G401.6 (cell line): ENCODE measurements around the gene MACROH2A2.
"Not testable (repeated sequence)": the region's sequence is repeated elsewhere in the genome, so short reads cannot be mapped to it uniquely, and the experiment has no call there.

Experiments
- FAIRE-seq: peaks from 2 replicates; lab custom pipeline; 2012; peaks lifted over from hg19 to GRCh38; lab: Jason Lieb, UNC

Gene MACROH2A2

GRCh38 chr10:70068925-70069324 is 16.3 kb downstream of the MACROH2A2 start:
- FAIRE-seq: no peak

- FAIRE-seq: no peak
These were observed 16.7 kb downstream of the MACROH2A2 start for GRCh38 chr10:70069346-70069745.

DNA sequence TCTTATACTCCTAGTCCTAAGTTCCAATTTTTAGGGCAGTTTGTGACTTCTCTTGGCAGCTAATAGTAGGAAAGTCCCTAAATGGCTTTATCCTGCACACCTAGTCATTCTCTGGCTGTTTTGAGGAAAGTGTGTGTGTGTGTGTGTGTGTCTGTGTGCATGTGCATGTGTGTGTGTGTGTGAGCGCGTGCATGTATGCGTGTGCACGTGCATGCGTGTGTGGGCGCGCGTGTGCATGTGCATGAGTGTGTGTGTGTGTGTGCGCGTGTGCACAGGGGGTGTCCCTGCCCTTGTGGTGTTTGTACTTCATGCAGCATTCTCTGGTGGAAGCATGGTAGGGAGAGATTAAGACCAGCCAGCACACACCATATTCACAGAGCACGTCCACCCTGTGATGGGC is 18.2 kb downstream of the MACROH2A2 start:
- FAIRE-seq: no peak

DNA sequence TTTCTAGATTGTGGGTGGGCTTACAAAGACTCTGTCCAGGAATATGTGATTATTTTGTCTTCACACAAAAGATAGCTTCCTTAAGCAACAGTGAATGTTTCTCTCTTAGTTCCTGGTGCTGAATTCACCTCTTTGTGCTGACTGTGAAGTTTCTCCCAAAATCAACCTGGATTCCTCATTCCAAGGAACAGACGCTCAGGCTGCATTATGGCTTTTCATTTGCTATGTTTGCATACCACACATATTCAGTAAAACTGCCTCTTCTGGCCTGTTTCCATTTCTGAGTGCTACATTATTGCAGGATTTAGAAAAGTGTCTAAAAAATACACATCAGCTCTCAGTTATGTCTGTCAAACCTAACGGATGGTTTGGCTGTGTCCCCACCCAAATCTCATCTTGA is 21.5 kb downstream of the MACROH2A2 start:
- FAIRE-seq: no peak

- FAIRE-seq: no peak
These were observed 22.3 kb downstream of the MACROH2A2 start for GRCh38 chr10:70074971-70075370.

DNA sequence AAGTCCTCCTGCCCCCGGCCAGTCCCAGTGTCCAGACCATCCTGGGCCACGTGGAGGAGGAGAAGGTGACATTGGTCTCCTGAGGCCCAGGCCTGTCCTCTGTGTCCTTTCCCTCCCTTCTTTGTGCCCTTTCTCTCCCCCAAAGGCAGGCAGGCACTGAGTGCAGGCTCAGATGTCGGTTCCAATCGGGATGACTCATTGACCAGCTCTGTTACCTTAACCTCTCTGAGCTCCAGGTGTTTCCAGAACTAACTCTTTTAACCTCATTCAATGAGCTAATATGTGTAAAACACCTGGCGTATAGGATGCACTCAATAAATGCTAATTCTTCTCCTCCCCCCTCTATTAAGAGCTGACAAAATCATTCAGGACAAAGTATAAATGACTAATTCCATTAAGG is 25.7 kb downstream of the MACROH2A2 start:
- FAIRE-seq: no peak

- no peak for FAIRE-seq
These were observed 26.3 kb downstream of the MACROH2A2 start for GRCh38 chr10:70078937-70079336.

DNA sequence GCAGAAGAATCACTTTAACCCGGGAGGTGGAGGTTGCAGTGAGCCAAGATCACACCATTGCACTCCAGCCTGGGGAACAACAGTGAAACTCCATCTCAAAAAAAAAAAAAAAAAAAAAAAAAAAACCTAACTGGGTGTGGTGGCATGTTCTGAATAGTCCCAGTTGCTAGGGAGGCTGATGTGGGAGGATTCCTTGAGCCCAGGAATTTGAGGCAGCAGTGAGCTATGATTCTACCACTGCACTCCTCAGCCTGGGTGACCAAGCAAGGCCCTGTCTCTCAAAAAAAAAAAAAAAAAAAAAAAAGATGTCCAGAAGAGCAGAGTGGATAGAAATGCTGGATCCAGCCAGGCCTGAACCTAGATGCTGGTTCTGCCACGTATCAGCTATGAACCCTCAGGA is 28.1 kb downstream of the MACROH2A2 start:
- not testable (repeated sequence) for FAIRE-seq

DNA sequence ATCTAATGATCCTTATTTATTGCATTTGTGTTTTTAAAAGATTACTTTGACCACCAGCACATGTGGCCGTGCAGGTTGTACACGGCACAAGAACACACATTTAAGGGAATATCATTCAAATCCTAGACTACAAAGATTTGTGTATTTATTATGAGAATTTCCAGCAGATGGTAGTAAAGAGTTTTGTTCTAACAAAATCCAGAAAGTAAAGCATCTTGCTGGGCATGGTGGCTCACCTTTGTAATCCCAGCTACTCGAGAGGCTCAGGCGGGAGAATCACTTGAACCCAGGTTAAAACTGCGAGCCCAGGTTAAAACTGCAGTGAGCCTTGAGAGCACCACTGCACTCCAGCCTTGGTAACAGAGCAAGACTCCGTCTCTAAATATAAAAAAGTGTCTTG is 31.5 kb downstream of the MACROH2A2 start:
- FAIRE-seq: no peak

DNA sequence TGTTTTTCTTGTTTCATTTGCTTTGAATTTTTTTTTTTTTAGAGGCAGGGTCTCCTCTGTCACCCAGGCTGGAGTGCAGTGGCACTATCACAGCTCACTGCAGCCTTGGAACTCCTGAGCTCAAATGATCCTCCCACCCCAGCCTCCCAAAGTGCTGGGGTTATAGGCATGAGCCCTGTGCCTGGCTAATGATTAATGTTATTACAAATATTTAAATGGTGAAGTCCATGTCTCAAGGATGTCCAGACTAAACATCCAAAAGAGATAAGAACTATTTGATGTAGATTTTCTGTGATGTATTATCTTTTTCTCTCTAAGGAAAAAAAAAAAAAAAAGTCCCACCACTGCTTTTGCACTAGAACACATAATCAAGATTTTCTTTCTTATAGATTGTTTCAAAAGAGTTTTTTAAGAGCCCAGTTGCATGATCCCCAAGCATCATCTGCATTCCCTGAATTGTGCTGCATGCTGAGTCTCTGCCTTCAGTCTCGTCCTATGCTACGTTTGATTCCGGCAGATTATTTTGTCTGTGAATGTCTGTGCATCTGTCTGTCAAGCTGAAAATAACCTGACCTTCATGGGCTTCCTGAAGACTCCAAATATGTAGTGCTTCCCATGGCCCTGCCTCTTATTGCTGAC is 33.4 kb downstream of the MACROH2A2 start:
- no peak for FAIRE-seq

- no peak for FAIRE-seq
These were observed 35.1 kb downstream of the MACROH2A2 start for GRCh38 chr10:70087616-70088307.

GRCh38 chr10:70088308-70088698 is 35.7 kb downstream of the MACROH2A2 start:
- FAIRE-seq: no peak

- FAIRE-seq: no peak
These were observed 37.4 kb downstream of the MACROH2A2 start for GRCh38 chr10:70090013-70090412.

- no peak for FAIRE-seq
These were observed 38.3 kb downstream of the MACROH2A2 start for GRCh38 chr10:70090951-70091350.

DNA sequence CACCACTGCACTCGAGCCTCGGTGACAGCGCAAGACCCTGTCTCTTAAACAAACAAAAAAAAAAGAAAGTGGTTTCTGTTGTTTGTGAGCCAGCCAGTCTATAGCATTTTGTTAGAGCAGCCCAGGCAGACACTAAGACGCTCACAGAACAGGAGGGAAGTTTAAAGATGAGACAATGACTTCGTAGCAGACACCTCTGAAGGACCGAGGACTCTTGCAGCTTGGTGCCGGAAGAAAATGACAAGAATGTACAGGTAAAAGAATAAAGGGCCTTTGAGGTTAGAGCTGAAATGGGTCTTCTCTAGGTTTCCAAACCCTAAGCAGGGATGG is 39.7 kb downstream of the MACROH2A2 start:
- FAIRE-seq: no peak

DNA sequence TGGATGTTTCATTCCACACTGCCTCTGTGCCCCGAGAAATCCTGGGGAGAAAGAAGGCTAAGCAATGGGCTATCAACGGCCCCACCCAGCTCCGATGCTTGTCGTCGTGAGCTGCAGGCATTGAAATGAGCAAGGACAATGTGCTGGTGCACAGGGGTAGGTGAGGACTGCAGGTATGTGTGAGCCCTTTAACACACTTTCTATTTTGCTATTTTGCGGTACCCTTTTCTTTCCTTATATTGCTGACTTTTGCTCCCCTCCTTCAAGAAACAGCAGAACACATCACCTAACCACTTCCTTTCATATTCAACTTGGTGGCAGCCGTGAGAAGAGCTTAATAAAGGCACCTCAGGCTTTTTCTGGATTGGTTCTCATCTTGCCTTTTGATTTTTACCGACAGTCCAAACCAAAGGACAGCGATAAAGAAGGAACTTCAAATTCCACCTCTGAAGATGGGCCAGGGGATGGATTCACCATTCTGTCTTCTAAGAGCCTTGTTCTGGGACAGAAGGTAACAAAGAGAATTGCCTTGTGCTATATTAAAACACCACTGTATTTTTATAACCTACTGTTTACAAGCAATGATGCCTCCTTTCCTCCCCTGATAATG is 40.8 kb downstream of the MACROH2A2 start:
- FAIRE-seq: no peak

DNA sequence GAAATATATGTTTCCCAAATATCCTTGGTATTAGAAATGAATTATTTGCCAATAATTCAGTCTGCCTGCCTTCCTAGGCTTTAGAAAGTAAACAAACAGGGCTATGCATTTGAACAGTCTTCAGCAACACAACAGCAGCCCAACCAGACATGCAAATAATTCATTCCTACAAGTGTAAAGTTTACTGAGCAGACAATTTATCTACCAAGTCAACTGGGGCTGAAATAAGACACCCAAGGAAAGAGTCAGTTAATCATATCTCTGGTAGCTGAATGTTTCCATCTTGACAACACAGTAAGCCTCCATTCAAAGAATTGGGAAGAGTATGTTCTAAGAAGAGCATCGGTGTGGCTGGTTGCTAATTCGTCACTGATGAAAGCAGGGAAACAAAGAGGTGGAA is 41.6 kb downstream of the MACROH2A2 start:
- no peak for FAIRE-seq

DNA sequence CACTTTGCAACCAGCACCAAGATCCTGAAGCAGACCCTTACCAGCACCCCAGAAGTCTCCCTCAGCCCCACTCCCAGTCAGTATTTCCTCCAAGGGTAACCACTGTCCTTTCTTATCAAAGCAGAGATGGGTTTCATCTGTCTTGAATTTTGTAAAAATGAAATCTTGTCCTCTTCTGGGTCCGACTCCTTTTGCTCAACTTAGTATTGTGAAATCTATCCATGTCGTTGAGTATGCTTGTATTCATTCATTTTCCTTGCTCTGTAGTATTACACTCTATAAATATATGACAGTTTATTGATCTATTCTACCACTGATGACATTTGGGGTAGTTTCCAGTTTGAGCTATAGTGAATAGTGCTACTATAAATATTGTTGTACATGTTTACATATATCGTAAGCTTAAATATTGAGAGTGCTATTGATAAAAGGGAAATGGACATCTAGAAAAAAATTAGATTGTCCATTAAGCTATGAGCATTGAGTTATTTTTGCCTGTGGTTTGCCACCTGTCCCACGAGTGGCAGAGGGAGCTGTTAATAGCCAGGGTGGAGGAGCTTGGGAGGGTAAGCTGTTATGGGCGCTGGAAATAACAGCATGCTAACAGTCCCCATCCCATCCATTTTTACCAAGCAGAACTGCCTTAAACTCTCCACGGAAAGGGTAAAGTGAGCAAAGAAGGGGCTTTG is 43.5 kb downstream of the MACROH2A2 start:
- no peak for FAIRE-seq

DNA sequence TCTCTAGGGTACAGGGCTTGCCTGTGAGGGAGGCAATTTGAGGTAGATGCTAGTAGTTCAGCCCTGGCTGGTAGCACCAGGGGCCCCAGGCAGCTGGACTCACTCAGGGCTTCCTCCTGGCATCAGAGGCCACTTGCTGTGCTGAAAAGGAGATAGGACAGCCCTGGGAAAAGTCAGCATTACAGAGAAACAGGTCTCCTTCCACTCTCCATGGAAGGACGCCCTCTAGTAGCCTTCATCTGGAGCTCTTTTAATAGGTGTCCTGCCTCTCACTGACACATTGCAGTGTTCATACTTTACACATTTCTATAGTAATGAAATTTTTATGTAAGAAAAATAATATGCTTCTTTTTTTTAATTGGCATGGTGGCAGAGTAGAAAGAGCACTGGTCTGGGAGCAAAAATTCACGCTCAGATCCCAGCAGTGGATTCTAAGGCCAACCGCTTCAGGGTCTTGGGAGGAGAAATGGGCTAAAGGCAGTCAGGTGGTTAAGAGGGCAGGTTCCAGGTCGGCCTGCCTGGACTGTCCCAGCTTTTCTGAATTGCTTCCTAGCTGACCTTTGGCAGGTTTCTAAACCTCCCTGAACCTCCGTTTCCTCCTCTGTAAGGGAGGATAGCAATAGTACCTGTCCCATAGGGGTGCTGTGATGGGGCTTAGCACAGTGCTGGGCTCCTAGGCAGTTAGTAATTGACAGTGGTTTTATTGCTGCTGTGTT is 44.2 kb downstream of the MACROH2A2 start:
- FAIRE-seq: no peak

DNA sequence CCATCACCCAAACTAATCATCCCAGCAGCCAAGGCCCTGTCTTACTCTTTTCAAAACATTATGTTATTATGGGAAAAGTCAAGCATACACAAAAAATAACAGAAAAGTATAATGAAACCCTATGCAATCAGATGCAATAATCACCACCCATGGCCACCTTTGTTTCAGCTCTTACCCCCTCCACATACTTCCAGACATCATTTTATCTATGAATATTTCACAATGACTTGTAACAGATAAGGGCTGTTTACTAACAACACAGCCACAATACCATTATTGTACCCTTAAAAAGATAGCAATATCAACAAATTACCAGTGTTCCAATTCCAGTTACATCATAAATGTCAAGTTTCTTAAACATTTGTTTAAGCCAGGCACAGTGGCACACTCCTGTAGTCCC is 44.8 kb downstream of the MACROH2A2 start:
- no peak for FAIRE-seq

DNA sequence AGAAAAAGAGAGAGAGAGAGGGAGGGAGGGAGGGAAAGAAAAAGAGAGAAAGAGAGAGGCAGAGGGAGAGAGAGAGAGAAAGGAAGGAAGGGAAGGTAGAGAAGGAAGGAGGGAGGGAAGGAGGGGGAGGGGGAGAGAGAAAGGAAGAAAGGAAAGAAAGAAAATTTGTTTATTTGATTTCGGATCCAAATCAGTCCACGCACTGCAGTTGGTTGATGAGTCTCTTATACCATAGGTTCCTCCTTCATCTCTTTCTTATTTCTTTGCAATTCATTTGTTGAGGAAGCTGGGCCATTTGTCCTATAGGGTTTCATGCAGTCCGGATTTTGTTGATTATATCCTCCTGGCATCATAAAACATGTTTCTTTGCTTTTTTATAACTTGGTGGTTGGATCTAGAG is 45.6 kb downstream of the MACROH2A2 start:
- FAIRE-seq: no peak

DNA sequence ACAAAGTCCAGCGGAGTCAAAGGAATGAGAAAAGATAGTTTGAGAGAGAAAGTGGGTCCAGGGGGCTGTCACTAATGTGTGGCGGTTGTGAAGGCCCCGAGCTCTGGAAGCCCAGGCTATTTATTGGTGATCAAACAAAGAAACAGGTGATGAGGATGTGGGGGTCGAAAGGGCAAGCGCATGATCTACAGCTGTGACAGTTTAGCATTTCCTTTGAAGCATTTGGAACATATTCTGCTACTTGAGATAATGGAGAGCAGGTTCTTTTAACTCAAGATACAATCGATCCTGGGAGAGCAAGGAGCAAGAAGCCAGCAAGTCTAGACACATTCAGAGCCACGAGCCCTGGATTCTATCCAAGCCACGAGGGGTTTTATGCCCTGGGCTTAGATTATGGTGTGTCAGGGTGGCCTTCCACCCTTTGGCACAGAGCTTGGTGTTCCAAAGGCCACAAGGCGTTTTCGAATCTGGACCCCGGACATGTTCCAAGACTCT is 48.5 kb downstream of the MACROH2A2 start:
- FAIRE-seq: not testable (repeated sequence)

GRCh38 chr10:70101668-70102067 is 49.0 kb downstream of the MACROH2A2 start:
- FAIRE-seq: no peak
